ENCODE results near the gene USP37. TPM values are rescaled to one million over a fixed set of nuclear protein-coding genes. Genes with fewer than 3 reads are reported as not detected.

USP37 gene
- total RNA-seq, 2 experiments from 2014 or later: 27.4 to 30.5 TPM

DNA sequence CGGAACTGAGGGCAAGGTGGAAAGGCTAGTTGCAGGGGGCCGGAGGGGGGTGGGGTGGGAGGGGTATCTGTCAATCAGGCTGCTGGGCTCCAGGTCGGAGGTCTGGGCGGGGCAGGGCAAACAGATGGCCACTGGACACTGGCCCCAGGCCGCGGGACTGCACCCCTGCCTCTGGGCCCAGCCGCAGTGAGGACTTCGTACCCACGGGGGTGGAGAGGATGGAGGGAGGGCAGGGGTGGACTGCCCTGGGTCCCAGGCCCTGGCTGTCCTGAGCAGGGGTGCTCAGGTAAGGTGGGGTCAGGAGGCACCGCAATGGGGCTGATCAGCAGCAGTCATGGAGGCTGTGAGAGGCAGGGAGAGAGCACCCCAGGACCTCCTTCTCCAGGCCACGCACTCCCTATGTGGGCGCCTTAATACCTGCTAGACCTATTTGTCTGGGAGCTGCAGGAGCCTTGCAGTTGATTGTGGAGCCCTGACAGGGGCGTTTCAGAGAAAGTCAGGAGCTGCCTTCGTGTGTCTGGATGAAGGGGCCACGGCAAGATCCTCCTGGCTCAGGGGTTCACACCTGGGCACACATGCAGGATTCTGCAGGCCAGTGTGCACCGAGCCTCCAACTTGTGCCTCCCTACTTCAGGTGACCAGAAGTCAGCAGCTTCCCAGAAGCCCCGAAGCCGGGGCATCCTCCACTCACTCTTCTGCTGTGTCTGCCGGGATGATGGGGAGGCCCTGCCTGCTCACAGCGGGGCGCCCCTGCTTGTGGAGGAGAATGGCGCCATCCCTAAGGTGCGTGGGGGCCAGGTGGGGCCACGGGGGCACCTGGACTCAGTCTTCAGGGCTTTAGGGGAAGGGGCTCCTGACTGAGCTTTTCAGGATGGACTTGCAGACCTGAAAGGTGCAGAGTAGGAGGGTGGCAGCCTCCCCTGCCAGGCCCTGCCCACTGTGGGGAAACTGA, 166.9 kb downstream of the USP37 start:
- DNase-seq: no peak
- CTCF ChIA-PET: interaction anchor here (0.5 to 1.3 kb wide), 6 partner anchors 8 to 129 kb away, joined by 3 to 9 read pairs (median 3); no protein-coding TSS in a partner anchor
- POLR2A ChIA-PET: no interaction called here
- Mint-ChIP-seq H3K4me3 (peak overlapping the region; percentile 96), H3K27me3 (no peaks in the 10 kb centered on the region), H3K4me1 (peaks cover 59% of the 10 kb centered on the region), H3K36me3 (ENCODE audit: low read depth) (peaks cover 51% of the 10 kb centered on the region), H3K9me3 (no peaks in the 10 kb centered on the region), H3K27ac (peak overlapping the region; percentile 60)

Small RNA genes lying within 50 kb of the gene (microRNA-seq; reads per million reads assigned to microRNA genes)
- 9,857 reads per million, percentile 97 among the genes with 10 or more reads in this experiment for gene MIR26B (ENCODE audit: borderline microRNAs expressed, borderline replicate concordance)

Other genes with a start within 250 kb of the USP37 start
- gene CATIP, start 211.5 kb downstream of the USP37 start, total RNA-seq: not detected
- gene SLC11A1, start 186.1 kb downstream of the USP37 start, total RNA-seq: under 1 TPM; 0.17 TPM
- 100 to 1,000 TPM; 186 to 208 TPM for gene CTDSP1, start 168.5 kb downstream of the USP37 start, total RNA-seq
- gene VIL1, start 149.2 kb downstream of the USP37 start, total RNA-seq: under 1 TPM in 1 of 2 experiments, not detected in 1; 0.17 TPM
- gene CNOT9, start 488 bp upstream of the USP37 start, total RNA-seq: 10 to 100 TPM; 71.0 to 80.9 TPM
- under 1 TPM; 0.15 to 0.30 TPM for gene PLCD4, start 39.5 kb upstream of the USP37 start, total RNA-seq
- gene ZNF142, start 91.3 kb upstream of the USP37 start, total RNA-seq: 10 to 100 TPM; 46.8 to 48.6 TPM
- 10 to 100 TPM; 53.4 to 58.6 TPM for gene BCS1L, start 91.3 kb upstream of the USP37 start, total RNA-seq
- gene RNF25, start 103.7 kb upstream of the USP37 start, total RNA-seq: 10 to 100 TPM; 20.6 to 29.8 TPM
- gene STK36, start 103.7 kb upstream of the USP37 start, total RNA-seq: 10 to 100 TPM; 14.6 to 17.3 TPM
- gene TTLL4, start 142.5 kb upstream of the USP37 start, total RNA-seq: 10 to 100 TPM; 31.6 TPM
- gene CYP27A1, start 213.8 kb upstream of the USP37 start, total RNA-seq: under 1 TPM; 0.08 to 0.22 TPM

All from activated CD4-positive, alpha-beta T cell treated with anti-CD3 and anti-CD28 coated beads, Interleukin-2, amount 10 ng/mL, durations not matched to agents 7 days and 5 days (primary cell).